Measurements from ENCODE around the gene RNF175.

Gene RNF175

DNA sequence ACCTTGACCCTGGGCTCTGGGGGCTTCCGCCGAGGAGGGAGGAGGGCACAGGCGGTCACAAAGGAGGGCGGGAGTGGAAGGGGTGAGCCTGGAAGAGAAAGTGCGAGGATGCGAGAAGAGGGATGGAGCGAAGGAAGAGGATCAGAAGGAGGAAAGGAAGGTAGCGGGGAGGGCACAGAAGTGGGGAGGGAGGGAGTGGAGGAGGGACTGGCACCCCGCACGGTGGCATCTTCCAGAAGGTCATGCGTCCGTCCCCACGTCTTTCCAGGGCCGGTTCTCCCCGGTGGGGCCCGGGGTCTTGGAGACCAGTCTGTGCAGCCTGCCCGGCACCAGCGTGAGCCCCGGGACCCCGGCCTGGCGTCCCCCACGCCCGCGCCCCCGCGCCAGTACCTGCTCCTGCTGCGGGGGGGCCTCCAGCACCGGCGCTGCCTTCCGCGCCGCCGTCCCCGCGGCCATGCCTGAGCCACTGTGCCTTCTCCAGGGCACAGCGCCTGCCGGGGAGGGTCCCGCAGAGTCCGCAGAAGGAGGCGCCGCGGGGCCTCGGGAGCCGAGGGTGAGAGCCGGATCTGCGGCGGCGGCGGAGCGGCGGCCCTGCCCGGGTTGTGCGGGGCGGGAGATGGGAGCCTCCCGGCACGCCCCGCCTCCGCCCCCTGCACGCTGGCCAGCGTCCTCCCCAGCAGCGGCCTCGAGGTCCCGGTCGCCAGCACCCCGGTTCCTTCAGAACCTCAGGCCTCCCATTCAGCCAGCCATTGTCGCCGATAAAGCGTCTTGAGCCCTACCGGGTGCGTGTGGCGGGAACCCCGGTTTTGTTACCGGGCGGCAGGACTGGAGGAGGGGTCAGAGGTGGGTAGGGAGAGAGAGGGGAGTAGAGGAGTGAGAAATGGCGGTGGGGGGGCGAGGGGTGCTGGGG, at the start of gene RNF175:
RNF175 (minus strand) TSS at position 618 of the 910 bp plus-strand sequence; CDS start at position 456, 162 bp downstream.
- DNase-seq (ENCODE audit: insufficient read length, low spot score): no peak
- TF ChIP-seq POLR2A (IDR thresholded peaks at IDR 0.05; ENCODE audit: low read depth, low read length): no peak
- FAIRE-seq: no peak

DNA sequence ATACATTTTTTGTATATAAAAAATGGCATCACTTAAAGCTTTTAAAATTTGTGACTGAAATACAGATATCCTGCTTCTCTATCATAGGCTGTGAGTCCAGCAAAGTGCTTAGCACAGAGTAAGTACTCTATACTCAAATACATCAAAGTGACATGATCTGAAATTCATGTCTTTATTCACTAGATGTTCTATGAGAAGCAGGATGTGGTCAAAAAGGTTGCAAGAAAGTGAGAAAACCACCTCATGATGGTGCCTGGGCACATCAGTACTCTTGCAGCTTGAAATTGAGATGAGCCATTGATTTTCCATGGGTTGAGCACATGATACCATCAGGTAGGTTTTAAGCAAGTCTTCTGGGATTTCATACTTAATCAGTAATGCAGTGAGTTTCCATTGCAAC, 49.5 kb upstream of the RNF175 start:
- no peak for DNase-seq (ENCODE audit: insufficient read length, low spot score)
- no peak for TF ChIP-seq POLR2A (IDR thresholded peaks at IDR 0.05; ENCODE audit: low read depth, low read length)
- no peak for FAIRE-seq

DNA sequence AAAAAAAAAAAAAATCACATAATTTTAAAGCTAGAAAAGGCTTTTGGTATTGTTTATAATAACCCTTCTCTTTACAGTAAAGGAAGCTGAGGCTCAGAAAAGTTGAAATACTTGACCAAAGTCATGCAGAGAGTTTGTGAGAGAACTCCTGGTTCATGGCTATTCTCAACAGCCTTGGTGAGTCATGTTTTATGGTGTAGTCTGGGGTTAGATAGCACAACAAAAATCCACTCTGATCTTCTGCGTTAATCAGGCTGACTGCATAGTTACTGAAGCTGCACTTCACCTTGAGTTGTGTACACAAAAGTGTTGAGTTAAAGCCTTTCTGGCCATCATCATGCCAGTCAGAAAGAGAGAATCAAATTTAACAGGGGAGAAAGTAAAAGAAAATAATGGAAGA, 48.4 kb upstream of the RNF175 start:
- no peak for TF ChIP-seq POLR2A (IDR thresholded peaks at IDR 0.05; ENCODE audit: low read depth, low read length)
- FAIRE-seq: no peak
- DNase-seq (ENCODE audit: insufficient read length, low spot score): no peak

DNA sequence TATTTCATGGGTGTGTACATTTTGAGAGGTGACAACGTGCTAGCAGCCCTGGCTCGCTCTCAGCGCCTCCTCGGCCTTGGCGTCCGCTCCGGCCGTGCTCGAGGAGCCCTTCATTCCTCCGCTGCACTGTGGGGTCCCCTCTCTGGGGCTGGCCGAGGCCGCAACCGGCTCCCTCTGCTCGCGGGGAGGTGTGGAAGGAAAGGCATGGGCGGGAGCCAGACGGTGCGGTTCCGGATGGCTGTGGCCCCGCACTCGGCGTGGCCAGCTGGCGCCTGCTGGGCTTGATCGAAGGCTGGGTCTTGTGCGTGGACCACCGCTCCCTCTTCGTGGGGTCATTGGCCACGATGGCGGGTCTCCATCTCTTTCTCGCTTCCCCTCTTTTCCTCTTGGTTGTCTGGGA, 46.2 kb upstream of the RNF175 start:
- FAIRE-seq (no peak), DNase-seq (ENCODE audit: insufficient read length, low spot score) (no peak)
- no peak for TF ChIP-seq POLR2A (IDR thresholded peaks at IDR 0.05; ENCODE audit: low read depth, low read length)

DNA sequence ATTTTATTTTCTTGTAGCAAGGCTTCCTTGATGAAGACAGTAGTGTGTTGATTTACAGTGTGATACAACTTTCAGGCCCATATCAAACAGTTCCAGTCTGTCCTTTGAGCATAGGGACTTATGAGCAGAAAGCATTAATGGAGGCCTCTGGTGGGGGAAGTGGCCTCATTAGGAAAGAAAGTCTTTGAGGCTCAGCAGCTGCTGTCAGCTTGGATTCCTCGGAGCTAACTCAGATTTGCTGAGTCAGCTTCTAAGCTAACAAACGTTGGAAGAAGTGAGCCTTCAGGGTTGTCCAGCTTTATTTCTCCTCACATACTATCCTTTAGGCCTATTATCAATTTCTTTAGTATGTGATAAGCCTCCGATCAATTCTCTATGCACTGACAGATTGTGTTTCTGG, 44.9 kb upstream of the RNF175 start:
- FAIRE-seq: no peak
- no peak for TF ChIP-seq POLR2A (IDR thresholded peaks at IDR 0.05; ENCODE audit: low read depth, low read length)
- no peak for DNase-seq (ENCODE audit: insufficient read length, low spot score)

DNA sequence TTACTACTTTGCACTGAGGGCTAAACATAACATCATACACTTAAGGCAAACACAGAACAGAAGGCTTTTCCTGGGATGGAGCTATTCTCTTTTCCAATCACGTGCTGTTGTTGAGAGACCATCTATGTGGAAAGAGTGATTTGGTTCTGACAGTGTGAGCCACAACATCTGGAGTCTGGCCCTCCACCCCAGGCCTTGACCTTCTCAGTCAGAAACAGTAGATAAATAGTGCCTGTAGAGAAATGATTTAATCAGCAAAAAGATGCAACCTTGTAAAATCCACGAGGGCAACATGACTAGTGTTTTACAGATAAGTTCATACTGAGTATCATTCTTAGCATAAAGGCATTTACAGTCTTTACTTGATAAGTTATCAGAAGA, 39.9 kb upstream of the RNF175 start:
- no peak for FAIRE-seq
- no peak for DNase-seq (ENCODE audit: insufficient read length, low spot score)
- no peak for TF ChIP-seq POLR2A (IDR thresholded peaks at IDR 0.05; ENCODE audit: low read depth, low read length)

DNA sequence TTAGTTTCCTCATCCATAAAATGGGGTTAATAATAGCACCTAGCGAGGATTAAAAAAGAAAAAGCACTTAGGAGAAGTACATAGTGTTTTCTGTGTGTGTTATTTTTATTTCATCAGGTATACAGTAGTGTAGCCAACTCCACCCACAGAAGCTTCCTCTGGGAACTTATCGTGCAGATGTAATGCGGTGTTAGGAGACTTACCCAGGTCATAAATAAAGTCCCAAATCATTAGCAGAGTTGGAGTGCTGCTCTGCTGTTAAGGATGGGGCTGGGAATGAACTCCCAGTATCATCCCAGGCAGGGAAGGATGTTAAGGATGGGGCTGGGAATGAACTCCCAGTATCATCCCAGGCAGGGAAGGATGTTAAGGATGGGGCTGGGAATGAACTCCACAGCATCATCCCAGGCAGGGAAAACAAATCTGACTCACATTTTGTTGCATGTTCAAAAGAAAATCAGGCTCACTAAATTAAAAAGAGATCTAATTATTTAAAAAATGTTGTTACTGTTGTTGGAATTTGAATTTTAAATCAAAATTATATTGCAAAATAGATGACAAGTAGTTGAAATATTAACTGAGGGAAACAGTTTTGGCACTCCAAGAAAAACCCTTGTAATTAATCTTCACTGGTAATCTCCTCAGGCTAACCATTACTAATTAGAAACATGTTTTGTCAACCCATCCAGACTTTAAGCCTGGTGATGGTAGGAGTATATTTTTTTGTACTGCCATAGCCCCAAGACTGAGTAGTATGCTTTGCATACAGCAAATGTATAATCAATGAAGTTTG, 39.3 kb upstream of the RNF175 start:
- no peak for FAIRE-seq
- no peak for DNase-seq (ENCODE audit: insufficient read length, low spot score)
- no peak for TF ChIP-seq POLR2A (IDR thresholded peaks at IDR 0.05; ENCODE audit: low read depth, low read length)

DNA sequence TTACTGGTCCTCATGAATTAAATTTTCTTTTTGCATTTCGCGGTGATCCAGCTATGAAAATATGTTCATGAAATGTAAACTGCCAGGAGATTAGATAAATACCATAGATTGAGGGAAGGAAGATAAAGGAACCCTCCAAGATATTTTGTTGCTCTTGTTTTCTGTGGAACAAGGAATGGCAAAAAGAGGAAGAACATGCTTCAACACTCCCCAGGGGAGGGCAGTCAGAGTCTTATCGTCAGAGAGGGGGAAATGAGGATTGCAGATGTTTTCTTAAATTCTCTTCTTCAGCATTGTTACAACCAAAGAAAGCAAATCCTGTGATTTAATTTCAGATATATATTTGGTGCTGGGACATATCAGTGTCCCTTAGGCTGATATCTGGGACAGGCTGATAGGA, 38.6 kb upstream of the RNF175 start:
- TF ChIP-seq POLR2A (IDR thresholded peaks at IDR 0.05; ENCODE audit: low read depth, low read length): no peak
- no peak for FAIRE-seq
- DNase-seq (ENCODE audit: insufficient read length, low spot score): no peak

DNA sequence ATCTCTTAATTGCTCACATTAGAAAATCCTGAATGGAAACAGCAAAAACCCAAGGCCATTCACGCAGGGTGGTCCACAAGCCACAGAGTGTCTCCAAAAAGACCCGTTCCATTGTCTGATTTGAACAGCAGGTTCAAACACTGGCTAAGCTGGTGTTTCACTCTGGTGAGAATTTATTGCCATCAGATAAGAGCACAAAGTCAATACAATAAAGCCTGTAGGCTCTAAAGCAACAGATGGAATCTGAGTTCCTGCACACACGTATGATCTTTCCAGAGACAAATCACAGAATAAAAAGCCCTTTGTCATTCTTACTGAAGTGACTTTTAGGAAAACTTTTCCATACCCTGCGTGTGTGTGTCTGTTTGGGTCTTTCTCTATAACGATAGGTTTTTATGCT, 34.2 kb upstream of the RNF175 start:
- DNase-seq (ENCODE audit: insufficient read length, low spot score): no peak
- no peak for FAIRE-seq
- TF ChIP-seq POLR2A (IDR thresholded peaks at IDR 0.05; ENCODE audit: low read depth, low read length): no peak

DNA sequence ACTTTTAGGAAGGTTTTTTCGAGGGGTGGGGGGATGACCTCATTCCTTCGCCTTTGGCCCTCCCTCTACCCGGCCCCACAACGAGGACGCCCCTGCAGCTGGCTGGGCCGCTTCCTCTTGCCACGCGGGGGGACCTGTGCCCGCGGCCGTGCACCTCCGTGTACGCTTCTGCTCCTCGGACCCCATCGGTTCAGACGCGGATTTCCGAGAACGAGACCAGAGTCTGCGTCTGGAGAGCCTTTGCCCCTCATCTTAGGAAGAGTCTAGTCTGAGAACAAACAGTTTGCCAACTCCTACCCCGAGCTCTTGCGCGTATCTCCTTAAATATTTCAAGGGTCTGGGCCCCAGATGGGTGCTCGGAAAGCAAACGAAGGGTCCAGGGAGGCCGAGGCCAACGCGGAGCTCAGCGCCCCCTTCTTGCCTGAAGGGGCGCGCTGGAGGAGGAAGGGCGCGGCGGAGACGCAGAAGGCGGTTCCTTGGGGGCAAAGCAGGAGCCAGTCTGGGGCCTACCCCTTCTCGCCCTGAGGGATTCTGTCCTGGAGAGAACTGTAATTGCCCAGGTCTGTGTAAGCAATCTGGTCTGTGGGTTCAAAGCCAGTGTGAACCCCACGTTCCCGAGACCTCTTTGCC, 32.9 kb upstream of the RNF175 start:
- TF ChIP-seq POLR2A (IDR thresholded peaks at IDR 0.05; ENCODE audit: low read depth, low read length): no peak
- FAIRE-seq (no peak), DNase-seq (ENCODE audit: insufficient read length, low spot score) (no peak)

DNA sequence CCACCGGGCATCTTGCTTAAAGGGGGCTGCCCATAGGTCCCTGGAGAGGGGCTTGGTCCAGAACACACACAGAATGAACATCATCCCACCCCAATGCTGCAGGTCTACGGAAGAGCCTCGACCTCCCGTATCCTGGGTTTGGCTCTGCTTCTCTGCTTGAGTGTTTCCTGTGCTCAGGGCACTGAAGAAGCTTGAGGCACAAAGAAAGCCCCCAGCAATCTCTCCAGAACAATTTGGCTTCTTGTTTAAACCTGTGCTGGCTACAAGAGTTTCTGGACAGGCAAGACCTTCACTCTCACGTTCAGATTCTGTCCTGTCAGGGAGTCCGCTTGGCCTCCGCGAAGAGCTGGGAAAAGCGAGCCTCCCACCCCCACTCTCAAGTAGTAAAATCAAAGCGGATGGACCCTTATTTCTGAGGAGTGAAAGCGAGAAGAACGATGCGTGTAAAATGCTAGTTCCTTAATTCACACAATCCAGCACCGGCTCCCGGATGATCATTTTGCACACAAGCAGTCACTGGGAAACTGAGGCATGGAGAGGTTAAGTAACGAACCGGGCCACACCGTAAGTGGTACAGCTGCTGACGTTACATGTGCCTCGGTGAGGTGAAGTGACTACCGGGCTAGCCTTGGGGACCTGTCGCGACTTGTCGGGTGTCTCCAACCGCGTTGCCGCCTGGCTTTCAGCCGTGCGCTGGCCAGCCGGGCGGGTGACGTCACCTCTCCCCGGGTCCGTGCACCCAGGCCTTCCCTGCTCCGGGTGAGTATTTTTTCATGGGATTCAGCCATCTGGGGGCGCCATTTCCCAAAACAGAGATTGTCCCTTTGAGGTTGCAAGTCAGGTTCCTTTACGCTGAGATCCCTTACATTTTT, 32.2 kb upstream of the RNF175 start:
- no peak for FAIRE-seq
- TF ChIP-seq POLR2A (IDR thresholded peaks at IDR 0.05; ENCODE audit: low read depth, low read length): no peak
- no peak for DNase-seq (ENCODE audit: insufficient read length, low spot score)

DNA sequence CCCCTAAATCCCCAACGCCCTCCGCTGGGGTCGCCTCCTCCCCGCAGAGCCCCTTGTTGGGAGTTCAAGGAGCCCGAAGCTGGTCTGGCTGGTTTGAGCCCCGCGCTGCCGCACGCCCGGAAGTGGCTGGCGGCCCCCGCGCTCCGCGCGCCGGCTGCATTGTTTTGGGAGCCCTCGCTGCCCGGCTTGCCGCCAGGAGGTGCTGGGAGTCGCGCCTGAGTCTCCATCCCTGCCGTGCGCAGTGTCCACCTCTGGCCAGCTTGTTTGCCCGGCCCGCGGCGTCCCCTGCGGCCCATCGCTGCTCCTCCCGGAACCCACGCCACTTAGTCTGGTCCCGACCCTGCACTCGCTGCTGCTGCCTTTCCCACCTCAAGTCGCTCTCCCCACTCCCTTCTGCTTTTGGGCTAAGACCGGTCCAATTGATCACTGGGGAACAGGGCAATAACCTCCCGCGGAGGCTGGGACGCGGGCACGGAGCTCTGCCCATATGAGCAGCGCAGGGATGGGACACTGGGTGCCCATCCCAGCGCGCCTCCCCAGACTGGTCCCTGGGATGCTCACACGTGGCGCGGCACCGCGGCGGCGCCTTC, 31.2 kb upstream of the RNF175 start:
- DNase-seq (ENCODE audit: insufficient read length, low spot score) (no peak), FAIRE-seq (no peak)
- TF ChIP-seq POLR2A (IDR thresholded peaks at IDR 0.05; ENCODE audit: low read depth, low read length): no peak

DNA sequence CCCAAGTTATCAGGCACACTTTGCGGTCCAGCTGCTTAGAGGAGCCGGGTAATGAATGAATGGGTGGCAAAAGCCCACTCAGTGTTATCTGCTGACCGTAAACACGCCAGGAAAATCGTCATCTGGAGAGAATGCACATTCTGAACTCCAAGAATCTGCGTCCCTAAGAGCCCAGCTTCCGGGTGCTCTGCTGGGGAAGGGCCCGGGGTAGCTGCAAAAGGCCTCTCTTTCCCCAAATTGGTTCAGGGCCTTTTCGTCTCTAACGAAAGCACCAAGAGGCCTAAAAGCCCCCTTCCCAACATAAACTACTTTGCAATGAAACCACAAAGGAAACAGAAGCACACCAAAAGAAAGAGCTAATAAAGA, 30.7 kb upstream of the RNF175 start:
- TF ChIP-seq POLR2A (IDR thresholded peaks at IDR 0.05; ENCODE audit: low read depth, low read length): no peak
- DNase-seq (ENCODE audit: insufficient read length, low spot score) (no peak), FAIRE-seq (no peak)

Measured in H54 (cell line).